Measurements from ENCODE around the gene NLGN3. TPM values are rescaled to one million over a fixed set of nuclear protein-coding genes. Genes with fewer than 3 reads are reported as not detected.

NLGN3 gene
- polyA plus RNA-seq, 1 donor from 2014 or later: 11.7 TPM

DNA sequence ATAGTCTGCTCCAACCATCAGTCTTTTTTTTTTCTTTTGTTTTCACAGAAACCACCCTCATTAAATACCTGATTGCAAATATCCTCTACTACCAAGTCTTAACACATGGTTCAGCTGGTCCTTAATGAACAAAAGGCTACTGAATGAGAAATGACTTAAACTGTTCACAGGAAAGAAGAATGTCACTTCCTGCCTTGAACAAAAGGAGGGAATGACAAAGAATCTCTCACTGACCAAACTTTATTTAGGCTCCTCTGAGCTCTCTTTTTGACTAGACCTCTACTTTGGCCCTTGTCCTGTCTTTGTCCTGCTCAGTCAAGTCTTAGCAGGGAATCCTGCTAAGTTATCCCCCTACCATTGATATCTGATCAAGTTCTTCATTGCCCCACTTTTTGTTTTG, 46.6 kb downstream of the NLGN3 start:
- Histone ChIP-seq H4K20me1 (ENCODE audit: insufficient read depth) (no peaks in the 10 kb centered on the region), H3K4me3 (ENCODE audit: low read length) (no peak overlapping the region), H3K36me3 (ENCODE audit: insufficient read depth, low read length) (no peaks in the 10 kb centered on the region), H3K4me2 (ENCODE audit: low read length) (no peak overlapping the region), H3K27ac (ENCODE audit: low read length) (no peak overlapping the region), H3K27me3 (ENCODE audit: insufficient read depth, low read depth, low read length) (no peaks in the 10 kb centered on the region), H2AFZ (ENCODE audit: low read depth, low read length) (no peak overlapping the region), H3K9me2 (ENCODE audit: insufficient read depth, low read length) (no peaks in the 10 kb centered on the region), H3F3A (ENCODE audit: insufficient read depth, low read length, poor library complexity, severe bottlenecking) (no peaks in the 10 kb centered on the region), H3K79me2 (replicated peaks; ENCODE audit: insufficient read depth, low read length) (no peaks in the 10 kb centered on the region), H3K9ac (ENCODE audit: low read length) (no peak overlapping the region), H3K9me3 (ENCODE audit: low read length) (no peaks in the 10 kb centered on the region)
- TF ChIP-seq CTCF (IDR thresholded peaks at IDR 0.05; ENCODE audit: poor library complexity, severe bottlenecking): no peak
- no peak for TF ChIP-seq MXI1 (conservative IDR thresholded peaks at IDR 0.05; ENCODE audit: poor library complexity, severe bottlenecking)
- no peak for TF ChIP-seq TAF1 (IDR thresholded peaks at IDR 0.05; ENCODE audit: low read depth)
- TF ChIP-seq EZH2 (IDR thresholded peaks at IDR 0.05; ENCODE audit: borderline replicate concordance, insufficient read depth, low read length, poor library complexity, severe bottlenecking): no peak
- TF ChIP-seq EP300 (conservative IDR thresholded peaks at IDR 0.05; ENCODE audit: poor library complexity, severe bottlenecking): no peak
- TF ChIP-seq, protein P1, sequence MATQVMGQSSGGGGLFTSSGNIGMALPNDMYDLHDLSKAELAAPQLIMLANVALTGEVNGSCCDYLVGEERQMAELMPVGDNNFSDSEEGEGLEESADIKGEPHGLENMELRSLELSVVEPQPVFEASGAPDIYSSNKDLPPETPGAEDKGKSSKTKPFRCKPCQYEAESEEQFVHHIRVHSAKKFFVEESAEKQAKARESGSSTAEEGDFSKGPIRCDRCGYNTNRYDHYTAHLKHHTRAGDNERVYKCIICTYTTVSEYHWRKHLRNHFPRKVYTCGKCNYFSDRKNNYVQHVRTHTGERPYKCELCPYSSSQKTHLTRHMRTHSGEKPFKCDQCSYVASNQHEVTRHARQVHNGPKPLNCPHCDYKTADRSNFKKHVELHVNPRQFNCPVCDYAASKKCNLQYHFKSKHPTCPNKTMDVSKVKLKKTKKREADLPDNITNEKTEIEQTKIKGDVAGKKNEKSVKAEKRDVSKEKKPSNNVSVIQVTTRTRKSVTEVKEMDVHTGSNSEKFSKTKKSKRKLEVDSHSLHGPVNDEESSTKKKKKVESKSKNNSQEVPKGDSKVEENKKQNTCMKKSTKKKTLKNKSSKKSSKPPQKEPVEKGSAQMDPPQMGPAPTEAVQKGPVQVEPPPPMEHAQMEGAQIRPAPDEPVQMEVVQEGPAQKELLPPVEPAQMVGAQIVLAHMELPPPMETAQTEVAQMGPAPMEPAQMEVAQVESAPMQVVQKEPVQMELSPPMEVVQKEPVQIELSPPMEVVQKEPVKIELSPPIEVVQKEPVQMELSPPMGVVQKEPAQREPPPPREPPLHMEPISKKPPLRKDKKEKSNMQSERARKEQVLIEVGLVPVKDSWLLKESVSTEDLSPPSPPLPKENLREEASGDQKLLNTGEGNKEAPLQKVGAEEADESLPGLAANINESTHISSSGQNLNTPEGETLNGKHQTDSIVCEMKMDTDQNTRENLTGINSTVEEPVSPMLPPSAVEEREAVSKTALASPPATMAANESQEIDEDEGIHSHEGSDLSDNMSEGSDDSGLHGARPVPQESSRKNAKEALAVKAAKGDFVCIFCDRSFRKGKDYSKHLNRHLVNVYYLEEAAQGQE (IDR thresholded peaks at IDR 0.05; ENCODE audit: borderline replicate concordance): no peak
- TF ChIP-seq RAD21 (conservative IDR thresholded peaks at IDR 0.05): no peak
- TF ChIP-seq POLR2AphosphoS5 (IDR thresholded peaks at IDR 0.05): no peak
- no peak for TF ChIP-seq SMC3 (conservative IDR thresholded peaks at IDR 0.05; ENCODE audit: poor library complexity)

- H3K4me3 ChIP-seq (ENCODE audit: low read length): no peak overlapping the region
- no peak overlapping the region for H3K9ac ChIP-seq (ENCODE audit: low read length)
- H3K27ac ChIP-seq (ENCODE audit: low read length): no peak overlapping the region
- H3K4me2 ChIP-seq (ENCODE audit: low read length): no peak overlapping the region
- no peaks in the 10 kb centered on the region for H3K9me2 ChIP-seq (ENCODE audit: insufficient read depth, low read length)
- no peaks in the 10 kb centered on the region for H3K9me3 ChIP-seq (ENCODE audit: low read length)
- H2AFZ ChIP-seq (ENCODE audit: low read depth, low read length): no peak overlapping the region
- H3K79me2 ChIP-seq (replicated peaks; ENCODE audit: insufficient read depth, low read length): no peaks in the 10 kb centered on the region
- TF ChIP-seq EP300 (conservative IDR thresholded peaks at IDR 0.05; ENCODE audit: poor library complexity, severe bottlenecking) (no peak), RAD21 (conservative IDR thresholded peaks at IDR 0.05) (no peak), MXI1 (conservative IDR thresholded peaks at IDR 0.05; ENCODE audit: poor library complexity, severe bottlenecking) (no peak), TAF1 (IDR thresholded peaks at IDR 0.05; ENCODE audit: low read depth) (no peak), EZH2 (IDR thresholded peaks at IDR 0.05; ENCODE audit: borderline replicate concordance, insufficient read depth, low read length, poor library complexity, severe bottlenecking) (no peak), CTCF (IDR thresholded peaks at IDR 0.05; ENCODE audit: poor library complexity, severe bottlenecking) (no peak), POLR2AphosphoS5 (IDR thresholded peaks at IDR 0.05) (no peak), SMC3 (conservative IDR thresholded peaks at IDR 0.05; ENCODE audit: poor library complexity) (no peak)
- TF ChIP-seq, protein P1 (IDR thresholded peaks at IDR 0.05; ENCODE audit: borderline replicate concordance): no peak
- H3K36me3 ChIP-seq (ENCODE audit: insufficient read depth, low read length): no peaks in the 10 kb centered on the region
- H3K27me3 ChIP-seq (ENCODE audit: insufficient read depth, low read depth, low read length): no peaks in the 10 kb centered on the region
- H4K20me1 ChIP-seq (ENCODE audit: insufficient read depth): no peaks in the 10 kb centered on the region
- H3F3A ChIP-seq (ENCODE audit: insufficient read depth, low read length, poor library complexity, severe bottlenecking): no peaks in the 10 kb centered on the region
Measured at GRCh38 chrX:71195964-71196649, 51.5 kb downstream of the NLGN3 start.

Measured in neural cell (in vitro differentiated cells).